A549 (cell line): ENCODE data around the gene HYAL3. TPM values are rescaled to one million over a fixed set of nuclear protein-coding genes. Genes with fewer than 3 reads are reported as not detected.

Experiments used
- ATAC-seq, 2 experiments: fragments of 200-7000 bp in 1 of 2; fragments of >200 bp in 1 of 2; cut with Nextera tagmentation in 1 of 2; cut with Tn5 transposase in 1 of 2; 3 replicates each; pipeline versions ENCODE4 v1.8.0 to v1.9.1; 2018 to 2020; ENCODE audit warnings: mild to moderate bottlenecking in 1 of 2, moderate library complexity in 1 of 2
- CTCF ChIA-PET: fragments of 300-600 bp; sonication (Branson Sonifier 250); formaldehyde crosslinking; extraction: SDS; loops from one replicate; lab custom pipeline; 2021; ENCODE audit warnings: antibody characterized with exemption, inconsistent platforms; lab: Yijun Ruan, JAX
- POLR2A ChIA-PET: fragments of 350-600 bp; formaldehyde crosslinking; extraction: SDS; loops from one replicate; lab custom pipeline; 2021; ENCODE audit warnings: antibody characterized with exemption, inconsistent platforms; lab: Yijun Ruan, JAX
- DNase-seq, 2 experiments: peaks; one replicate each; pipeline versions ENCODE4 v3.0.0 to v3.0.0-alpha.2; 2011 to 2016; ENCODE audit warnings: low read depth in 1 of 2, low spot score in 1 of 2
- FAIRE-seq: peaks from 2 replicates; lab custom pipeline; 2011; peaks lifted over from hg19 to GRCh38; lab: Jason Lieb, UNC
- H3K27ac ChIP-seq, 2 experiments: fragments of >200 bp; sonication (Bioruptor Twin); formaldehyde crosslinking; 3 replicates each; pipeline ENCODE4 v1.5.1; 2016 to 2017
- H3K4me1 ChIP-seq: fragments of >200 bp; sonication (Bioruptor Twin); formaldehyde crosslinking; 3 replicates; pipeline ENCODE4 v1.6.1; 2016
- H3K4me2 ChIP-seq: fragments of >200 bp; sonication (Bioruptor Twin); formaldehyde crosslinking; 3 replicates; pipeline ENCODE4 v1.6.1; 2016
- H3K4me3 ChIP-seq: fragments of >200 bp; sonication (Bioruptor Twin); formaldehyde crosslinking; 3 replicates; pipeline ENCODE4 v1.5.1; 2016
- H3K9me3 ChIP-seq: fragments of >200 bp; sonication (Bioruptor Twin); formaldehyde crosslinking; 3 replicates; pipeline ENCODE4 v1.6.1; 2016
- BHLHE40 ChIP-seq: IDR thresholded peaks from 2 replicates; pipeline ENCODE4 v1.6.1; 2012; ENCODE audit warnings: low read depth, low read length, inconsistent platforms
- CHD4 ChIP-seq: fragments of 200-600 bp; sonication (generic); IDR thresholded peaks from 2 replicates; pipeline ENCODE4 v1.6.1; 2016; ENCODE audit warnings: antibody characterized with exemption, mild to moderate bottlenecking, borderline replicate concordance
- EP300 ChIP-seq, 2 experiments: fragments of >200 bp; sonication (Bioruptor Twin); formaldehyde crosslinking; IDR thresholded peaks; 2 replicates in 1 of 2; 3 replicates in 1 of 2; pipeline ENCODE4 v1.6.1; 2016 to 2017
- ESRRA ChIP-seq: fragments of 150-350 bp; IDR thresholded peaks from 2 replicates; pipeline ENCODE4 v1.6.1; 2014; ENCODE audit warnings: mild to moderate bottlenecking, low read length, borderline replicate concordance
- FOSB ChIP-seq: fragments of 250-450 bp; sonication (Bioruptor Pico); IDR thresholded peaks from 2 replicates; pipeline ENCODE4 v1.5.0; 2020; ENCODE audit warnings: mild to moderate bottlenecking, moderate library complexity
- FOSL2 ChIP-seq, 2 experiments: fragments of 450-650 bp in 1 of 2; fragments of >200 bp in 1 of 2; sonication (Bioruptor Twin) in 1 of 2; formaldehyde crosslinking; IDR thresholded peaks; 2 replicates each; pipeline versions ENCODE4 v1.5.0 to v1.6.1; 2016 to 2020; ENCODE audit warnings: mild to moderate bottlenecking in 1 of 2, moderate library complexity in 1 of 2
- FOXS1 ChIP-seq: fragments of 250-450 bp; sonication (Bioruptor Pico); IDR thresholded peaks from 2 replicates; pipeline ENCODE4 v1.5.0; 2020; ENCODE audit warnings: mild to moderate bottlenecking, moderate library complexity
- GATA3 ChIP-seq: IDR thresholded peaks from 2 replicates; pipeline ENCODE4 v1.6.1; 2012; ENCODE audit warnings: borderline replicate concordance
- JUNB ChIP-seq: fragments of >200 bp; sonication (Bioruptor Twin); formaldehyde crosslinking; IDR thresholded peaks from 2 replicates; pipeline ENCODE4 v1.6.1; 2016
- MAX ChIP-seq: IDR thresholded peaks from 2 replicates; pipeline ENCODE4 v1.6.1; 2012
- NFE2L2 ChIP-seq: fragments of 150-350 bp; conservative IDR thresholded peaks from 2 replicates; pipeline ENCODE4 v1.6.1; 2014; ENCODE audit warnings: low read length
- POLR2A ChIP-seq: IDR thresholded peaks from 2 replicates; pipeline ENCODE4 v1.6.1; 2012; ENCODE audit warnings: mild to moderate bottlenecking, low read length
- RARB ChIP-seq: fragments of 250-450 bp; sonication (Bioruptor Pico); IDR thresholded peaks from 2 replicates; pipeline ENCODE4 v1.8.0; 2021; ENCODE audit warnings: mild to moderate bottlenecking, moderate library complexity
- TFCP2L1 ChIP-seq: fragments of 250-450 bp; sonication (Bioruptor Pico); IDR thresholded peaks from 2 replicates; pipeline ENCODE4 v1.5.0; 2021; ENCODE audit warnings: mild to moderate bottlenecking
- ZC3H11A ChIP-seq: fragments of 450-650 bp; IDR thresholded peaks from 2 replicates; pipeline ENCODE4 v1.6.1; 2014; ENCODE audit warnings: antibody characterized with exemption, mild to moderate bottlenecking
- ZNF302 ChIP-seq: fragments of 250-450 bp; sonication (Bioruptor Pico); IDR thresholded peaks from 2 replicates; pipeline ENCODE4 v1.9.0; 2021; ENCODE audit warnings: inconsistent platforms, mild to moderate bottlenecking, moderate library complexity
- ZSCAN20 ChIP-seq: fragments of 250-450 bp; sonication (Bioruptor Pico); IDR thresholded peaks from 2 replicates; pipeline ENCODE4 v1.8.0; 2022; ENCODE audit warnings: mild to moderate bottlenecking, moderate library complexity
- WGBS: methylation state at CpG from one replicate; pipeline ENCODE4 v1.1.6; 2017; ENCODE audit errors: missing lambda C conversion rate; 5-methylcytosine and 5-hydroxymethylcytosine counted together
- polyA plus RNA-seq, 4 experiments: library from polyadenylated mRNA; depleted of rRNA in 3 of 4; stranded (reverse); fragments of >200 nt; fragmentation: RNase III in 1 of 4; extraction: RNeasy Plus Mini Kit Qiagen cat#74134 plus additional on column Dnase treatment in 1 of 4; gene quantifications; 2 replicates in 3 of 4; 3 replicates in 1 of 4; pipeline ENCODE4 v1.2.3, GENCODE V29; 2011 to 2017
- TF ChIP-seq, protein P1 (sequence below): fragments of >200 bp; sonication (Bioruptor Twin); formaldehyde crosslinking; IDR thresholded peaks from 3 replicates; pipeline ENCODE4 v1.5.1; 2016
- TF ChIP-seq, protein P2 (sequence below): fragments of >200 bp; sonication (Bioruptor Twin); formaldehyde crosslinking; IDR thresholded peaks from 2 replicates; pipeline ENCODE4 v1.6.1; 2016
- TF ChIP-seq, protein P3 (sequence below): IDR thresholded peaks from 2 replicates; pipeline ENCODE4 v1.6.1; 2012; ENCODE audit warnings: low read depth, borderline replicate concordance
- TF ChIP-seq, protein P4 (sequence below): fragments of 200-600 bp; sonication (generic); IDR thresholded peaks from 2 replicates; pipeline ENCODE4 v1.6.1; 2016; ENCODE audit warnings: antibody characterized with exemption, mild to moderate bottlenecking, moderate library complexity

Gene HYAL3
- polyA plus RNA-seq, 2 of the 4 experiments (the other 2 are of a cell fraction), result 3.0 to 5.0 TPM

- FAIRE-seq (no peak), ATAC-seq (peak; percentile 55 to 62), DNase-seq (peak in 1 of 2 experiments; percentile 73)
- H3K27ac ChIP-seq, result peak overlapping the region; percentile 39 to 78; a peak in 4 of 6 replicates
- peak overlapping the region; percentile 66 for H3K4me2 ChIP-seq
- no peaks in the 10 kb centered on the region for H3K9me3 ChIP-seq
- no peak for TF ChIP-seq FOXS1
- TF ChIP-seq FOSL2 (IDR thresholded peaks at IDR 0.05), result no peak
- peak; percentile 88 for TF ChIP-seq FOSL2 (CRISPR knock-in tag; IDR thresholded peaks at IDR 0.05)
- TF ChIP-seq, protein P1, sequence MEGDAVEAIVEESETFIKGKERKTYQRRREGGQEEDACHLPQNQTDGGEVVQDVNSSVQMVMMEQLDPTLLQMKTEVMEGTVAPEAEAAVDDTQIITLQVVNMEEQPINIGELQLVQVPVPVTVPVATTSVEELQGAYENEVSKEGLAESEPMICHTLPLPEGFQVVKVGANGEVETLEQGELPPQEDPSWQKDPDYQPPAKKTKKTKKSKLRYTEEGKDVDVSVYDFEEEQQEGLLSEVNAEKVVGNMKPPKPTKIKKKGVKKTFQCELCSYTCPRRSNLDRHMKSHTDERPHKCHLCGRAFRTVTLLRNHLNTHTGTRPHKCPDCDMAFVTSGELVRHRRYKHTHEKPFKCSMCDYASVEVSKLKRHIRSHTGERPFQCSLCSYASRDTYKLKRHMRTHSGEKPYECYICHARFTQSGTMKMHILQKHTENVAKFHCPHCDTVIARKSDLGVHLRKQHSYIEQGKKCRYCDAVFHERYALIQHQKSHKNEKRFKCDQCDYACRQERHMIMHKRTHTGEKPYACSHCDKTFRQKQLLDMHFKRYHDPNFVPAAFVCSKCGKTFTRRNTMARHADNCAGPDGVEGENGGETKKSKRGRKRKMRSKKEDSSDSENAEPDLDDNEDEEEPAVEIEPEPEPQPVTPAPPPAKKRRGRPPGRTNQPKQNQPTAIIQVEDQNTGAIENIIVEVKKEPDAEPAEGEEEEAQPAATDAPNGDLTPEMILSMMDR, result no peak
- POLR2A ChIA-PET, result interaction anchor here (1.3 kb wide), 1 partner anchor 20 kb away, joined by 4 read pairs; no protein-coding TSS in a partner anchor
- 9% methylated on average over 8 of the region's 9 CpGs for WGBS
- H3K4me3 ChIP-seq, result no peak overlapping the region
- peaks cover 26% of the 10 kb centered on the region for H3K4me1 ChIP-seq
- CTCF ChIA-PET, result no interaction called here
Measured at GRCh38 chr3:50316657-50317242, 17.5 kb upstream of the HYAL3 start.

GRCh38 chr3:50314816-50315215 lies 15.6 kb upstream of the HYAL3 start:
- POLR2A ChIA-PET, result interaction anchor here (0.7 to 0.8 kb wide), 2 partner anchors 22 to 23 kb away, joined by 3 read pairs; partner anchors contain the start of gene IFRD2
- DNase-seq, result no peak
- CTCF ChIA-PET, result interaction anchor here (0.6 to 2.8 kb wide), 5 partner anchors 10 to 15 kb away, joined by 3 to 17 read pairs (median 3); partner anchors contain the start of genes HYAL3, NAA80 and TUSC2
- H3K9me3 ChIP-seq, result no peaks in the 10 kb centered on the region
- 92% methylated on average over 4 of the region's 4 CpGs for WGBS
- peaks cover 21% of the 10 kb centered on the region for H3K4me1 ChIP-seq
- FAIRE-seq, result no peak
- no peak overlapping the region for H3K27ac ChIP-seq
- H3K4me3 ChIP-seq, result no peak overlapping the region
- no peak for ATAC-seq
- TF ChIP-seq, protein P2, sequence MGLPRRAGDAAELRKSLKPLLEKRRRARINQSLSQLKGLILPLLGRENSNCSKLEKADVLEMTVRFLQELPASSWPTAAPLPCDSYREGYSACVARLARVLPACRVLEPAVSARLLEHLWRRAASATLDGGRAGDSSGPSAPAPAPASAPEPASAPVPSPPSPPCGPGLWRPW, result no peak
- TF ChIP-seq GATA3 (no peak), MAX (no peak), FOSB (CRISPR knock-in tag) (no peak), ZNF302 (CRISPR knock-in tag) (no peak), NFE2L2 (no peak), RARB (no peak), JUNB (no peak), EP300 (IDR thresholded peaks at IDR 0.05) (no peak), CHD4 (no peak), ZC3H11A (no peak), BHLHE40 (no peak), ZSCAN20 (no peak), POLR2A (no peak), TFCP2L1 (CRISPR knock-in tag) (no peak), ESRRA (no peak)
- TF ChIP-seq, protein P3, sequence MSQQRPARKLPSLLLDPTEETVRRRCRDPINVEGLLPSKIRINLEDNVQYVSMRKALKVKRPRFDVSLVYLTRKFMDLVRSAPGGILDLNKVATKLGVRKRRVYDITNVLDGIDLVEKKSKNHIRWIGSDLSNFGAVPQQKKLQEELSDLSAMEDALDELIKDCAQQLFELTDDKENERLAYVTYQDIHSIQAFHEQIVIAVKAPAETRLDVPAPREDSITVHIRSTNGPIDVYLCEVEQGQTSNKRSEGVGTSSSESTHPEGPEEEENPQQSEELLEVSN, result no peak
- TF ChIP-seq, protein P4, sequence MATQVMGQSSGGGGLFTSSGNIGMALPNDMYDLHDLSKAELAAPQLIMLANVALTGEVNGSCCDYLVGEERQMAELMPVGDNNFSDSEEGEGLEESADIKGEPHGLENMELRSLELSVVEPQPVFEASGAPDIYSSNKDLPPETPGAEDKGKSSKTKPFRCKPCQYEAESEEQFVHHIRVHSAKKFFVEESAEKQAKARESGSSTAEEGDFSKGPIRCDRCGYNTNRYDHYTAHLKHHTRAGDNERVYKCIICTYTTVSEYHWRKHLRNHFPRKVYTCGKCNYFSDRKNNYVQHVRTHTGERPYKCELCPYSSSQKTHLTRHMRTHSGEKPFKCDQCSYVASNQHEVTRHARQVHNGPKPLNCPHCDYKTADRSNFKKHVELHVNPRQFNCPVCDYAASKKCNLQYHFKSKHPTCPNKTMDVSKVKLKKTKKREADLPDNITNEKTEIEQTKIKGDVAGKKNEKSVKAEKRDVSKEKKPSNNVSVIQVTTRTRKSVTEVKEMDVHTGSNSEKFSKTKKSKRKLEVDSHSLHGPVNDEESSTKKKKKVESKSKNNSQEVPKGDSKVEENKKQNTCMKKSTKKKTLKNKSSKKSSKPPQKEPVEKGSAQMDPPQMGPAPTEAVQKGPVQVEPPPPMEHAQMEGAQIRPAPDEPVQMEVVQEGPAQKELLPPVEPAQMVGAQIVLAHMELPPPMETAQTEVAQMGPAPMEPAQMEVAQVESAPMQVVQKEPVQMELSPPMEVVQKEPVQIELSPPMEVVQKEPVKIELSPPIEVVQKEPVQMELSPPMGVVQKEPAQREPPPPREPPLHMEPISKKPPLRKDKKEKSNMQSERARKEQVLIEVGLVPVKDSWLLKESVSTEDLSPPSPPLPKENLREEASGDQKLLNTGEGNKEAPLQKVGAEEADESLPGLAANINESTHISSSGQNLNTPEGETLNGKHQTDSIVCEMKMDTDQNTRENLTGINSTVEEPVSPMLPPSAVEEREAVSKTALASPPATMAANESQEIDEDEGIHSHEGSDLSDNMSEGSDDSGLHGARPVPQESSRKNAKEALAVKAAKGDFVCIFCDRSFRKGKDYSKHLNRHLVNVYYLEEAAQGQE, result no peak
- H3K4me2 ChIP-seq, result no peak overlapping the region
